Mesothelial cell of epicardium (in vitro differentiated cells): ENCODE data around the gene WSCD2. TPM values are rescaled to one million over a fixed set of nuclear protein-coding genes. Genes with fewer than 3 reads are reported as not detected.

Experiments
- DNase-seq, 2 experiments: peaks; one replicate each; pipeline ENCODE4 v3.0.0; 2021; ENCODE audit warnings: low spot score in 2 of 2; ENCODE audit not compliant: unreplicated experiment in 2 of 2
- H3K27ac Mint-ChIP-seq: 2 replicates; pipeline ENCODE4 v1.8.0; 2021; ENCODE audit warnings: mixed read lengths
- H3K27me3 Mint-ChIP-seq: 2 replicates; pipeline ENCODE4 v1.8.0; 2021; ENCODE audit warnings: low read depth, mixed read lengths
- H3K36me3 Mint-ChIP-seq: 2 replicates; pipeline ENCODE4 v1.8.0; 2021; ENCODE audit warnings: mixed read lengths
- H3K4me1 Mint-ChIP-seq: 2 replicates; pipeline ENCODE4 v1.8.0; 2021; ENCODE audit warnings: mixed read lengths
- H3K4me3 Mint-ChIP-seq: 2 replicates; pipeline ENCODE4 v1.8.0; 2021; ENCODE audit warnings: mild to moderate bottlenecking, moderate library complexity, mixed read lengths
- H3K9me3 Mint-ChIP-seq: 2 replicates; pipeline ENCODE4 v1.8.0; 2021; ENCODE audit warnings: mixed read lengths
- CTCF ChIP-seq: fragments of 200-600 bp; sonication (generic); IDR thresholded peaks from one replicate; pipeline ENCODE4 v1.5.0; 2021; ENCODE audit warnings: antibody characterized with exemption; ENCODE audit not compliant: unreplicated experiment
- total RNA-seq: library from RNA; stranded (reverse); gene quantifications from 3 replicates; pipeline ENCODE4 v1.2.1, GENCODE V29; 2021

Gene WSCD2
- total RNA-seq, 1 donor from 2014 or later, result 0.13 TPM

GRCh38 chr12:108135627-108136026 is 6.5 kb downstream of the WSCD2 start:
- no peaks in the 10 kb centered on the region for H3K4me1 Mint-ChIP-seq
- no peaks in the 10 kb centered on the region for H3K36me3 Mint-ChIP-seq
- TF ChIP-seq CTCF, result no peak
- no peak overlapping the region for H3K27ac Mint-ChIP-seq
- H3K9me3 Mint-ChIP-seq, result no peaks in the 10 kb centered on the region
- DNase-seq, result no peak
- H3K27me3 Mint-ChIP-seq, result peaks cover 71% of the 10 kb centered on the region
- H3K4me3 Mint-ChIP-seq, result no peak overlapping the region

- peaks cover 69% of the 10 kb centered on the region for H3K27me3 Mint-ChIP-seq
- no peak overlapping the region for H3K4me3 Mint-ChIP-seq
- DNase-seq, result no peak
- no peak overlapping the region for H3K27ac Mint-ChIP-seq
- H3K36me3 Mint-ChIP-seq, result no peaks in the 10 kb centered on the region
- H3K9me3 Mint-ChIP-seq, result no peaks in the 10 kb centered on the region
- no peaks in the 10 kb centered on the region for H3K4me1 Mint-ChIP-seq
- no peak for TF ChIP-seq CTCF
Observed at GRCh38 chr12:108136697-108137096, 7.6 kb downstream of the WSCD2 start.

- DNase-seq, result no peak
- peaks cover 51% of the 10 kb centered on the region for H3K27me3 Mint-ChIP-seq
- H3K9me3 Mint-ChIP-seq, result no peaks in the 10 kb centered on the region
- H3K36me3 Mint-ChIP-seq, result no peaks in the 10 kb centered on the region
- no peak for TF ChIP-seq CTCF
- H3K27ac Mint-ChIP-seq, result no peak overlapping the region
- H3K4me1 Mint-ChIP-seq, result no peaks in the 10 kb centered on the region
- H3K4me3 Mint-ChIP-seq, result no peak overlapping the region
Observed at GRCh38 chr12:108139454-108139853, 10.4 kb downstream of the WSCD2 start.

GRCh38 chr12:108140501-108140900 is 11.4 kb downstream of the WSCD2 start:
- no peak for TF ChIP-seq CTCF
- no peaks in the 10 kb centered on the region for H3K4me1 Mint-ChIP-seq
- no peak for DNase-seq
- H3K27me3 Mint-ChIP-seq, result peaks cover 44% of the 10 kb centered on the region
- no peak overlapping the region for H3K27ac Mint-ChIP-seq
- H3K36me3 Mint-ChIP-seq, result no peaks in the 10 kb centered on the region
- no peaks in the 10 kb centered on the region for H3K9me3 Mint-ChIP-seq
- H3K4me3 Mint-ChIP-seq, result no peak overlapping the region

GRCh38 chr12:108141600-108142130 is 12.6 kb downstream of the WSCD2 start:
- no peaks in the 10 kb centered on the region for H3K36me3 Mint-ChIP-seq
- DNase-seq, result no peak
- no peaks in the 10 kb centered on the region for H3K9me3 Mint-ChIP-seq
- H3K4me1 Mint-ChIP-seq, result no peaks in the 10 kb centered on the region
- H3K27me3 Mint-ChIP-seq, result peaks cover 40% of the 10 kb centered on the region
- no peak overlapping the region for H3K4me3 Mint-ChIP-seq
- TF ChIP-seq CTCF, result no peak
- H3K27ac Mint-ChIP-seq, result no peak overlapping the region

GRCh38 chr12:108143144-108143543 is 14.1 kb downstream of the WSCD2 start:
- Mint-ChIP-seq H3K4me1 (no peaks in the 10 kb centered on the region), H3K9me3 (no peaks in the 10 kb centered on the region), H3K36me3 (no peaks in the 10 kb centered on the region), H3K4me3 (no peak overlapping the region), H3K27ac (no peak overlapping the region), H3K27me3 (peaks cover 40% of the 10 kb centered on the region)
- no peak for TF ChIP-seq CTCF
- DNase-seq, result no peak
